Astrocyte (in vitro differentiated cells and primary cell): Measurements from ENCODE around the gene PFKL. TPM values are rescaled to one million over a fixed set of nuclear protein-coding genes. Genes with fewer than 3 reads are reported as not detected.

ENCODE experiments used
- DNase-seq: peaks from one replicate; pipeline ENCODE4 v3.0.0-alpha.2; 2010; ENCODE audit warnings: low read depth
- FAIRE-seq: peaks from 2 replicates; lab custom pipeline; 2011; peaks lifted over from hg19 to GRCh38; lab: Jason Lieb, UNC
- H2AFZ ChIP-seq: 2 replicates; pipeline ENCODE4 v1.6.0; 2012; ENCODE audit warnings: low read depth, low read length, inconsistent platforms
- H3K27ac ChIP-seq: 2 replicates; pipeline ENCODE4 v1.5.1; 2011; ENCODE audit warnings: low read depth, low read length, inconsistent platforms
- H3K27me3 ChIP-seq: 2 replicates; pipeline ENCODE4 v1.6.0; 2011; ENCODE audit warnings: low read length, inconsistent platforms; ENCODE audit not compliant: insufficient read depth
- H3K36me3 ChIP-seq: 2 replicates; pipeline ENCODE4 v1.5.1; 2011; ENCODE audit warnings: low read length, inconsistent platforms; ENCODE audit not compliant: insufficient read depth
- H3K4me1 ChIP-seq: 2 replicates; pipeline ENCODE4 v1.5.1; 2011; ENCODE audit warnings: low read length, inconsistent platforms; ENCODE audit not compliant: insufficient read depth
- H3K4me2 ChIP-seq: 2 replicates; pipeline ENCODE4 v1.6.0; 2012; ENCODE audit warnings: low read length, inconsistent platforms
- H3K4me3 ChIP-seq: 2 replicates; pipeline ENCODE4 v1.5.1; 2011; ENCODE audit warnings: low read depth, mild to moderate bottlenecking, low read length, inconsistent platforms; ENCODE audit not compliant: insufficient read depth
- H3K79me2 ChIP-seq: 2 replicates; pipeline ENCODE4 v1.6.0; 2012; ENCODE audit warnings: mild to moderate bottlenecking, low read length, inconsistent platforms; ENCODE audit not compliant: insufficient read depth
- H3K9ac ChIP-seq: 2 replicates; pipeline ENCODE4 v1.6.0; 2012; ENCODE audit warnings: mild to moderate bottlenecking, low read length, inconsistent platforms
- H3K9me3 ChIP-seq: 2 replicates; pipeline ENCODE4 v1.5.1; 2012; ENCODE audit warnings: low read depth, mild to moderate bottlenecking, low read length, inconsistent platforms; ENCODE audit not compliant: insufficient read depth
- H4K20me1 ChIP-seq: 2 replicates; pipeline ENCODE4 v1.6.0; 2012; ENCODE audit warnings: low read length, inconsistent platforms; ENCODE audit not compliant: insufficient read depth
- H3K27ac Mint-ChIP-seq: one replicate; pipeline ENCODE4 v1.8.0; 2021; ENCODE audit warnings: mild to moderate bottlenecking, mixed read lengths; ENCODE audit not compliant: unreplicated experiment
- H3K27me3 Mint-ChIP-seq: one replicate; pipeline ENCODE4 v1.8.0; 2021; ENCODE audit warnings: low read depth, mixed read lengths; ENCODE audit not compliant: unreplicated experiment
- H3K36me3 Mint-ChIP-seq: one replicate; pipeline ENCODE4 v1.8.0; 2021; ENCODE audit warnings: low read depth, mixed read lengths; ENCODE audit not compliant: unreplicated experiment
- H3K4me1 Mint-ChIP-seq: one replicate; pipeline ENCODE4 v1.8.0; 2021; ENCODE audit warnings: low read depth, mixed read lengths; ENCODE audit not compliant: unreplicated experiment
- H3K4me3 Mint-ChIP-seq: one replicate; pipeline ENCODE4 v1.8.0; 2021; ENCODE audit warnings: mild to moderate bottlenecking, moderate library complexity, mixed read lengths; ENCODE audit not compliant: unreplicated experiment
- H3K9me3 Mint-ChIP-seq: one replicate; pipeline ENCODE4 v1.8.0; 2021; ENCODE audit warnings: mild to moderate bottlenecking, mixed read lengths; ENCODE audit not compliant: unreplicated experiment
- CTCF ChIP-seq: IDR thresholded peaks from 2 replicates; pipeline ENCODE4 v1.5.1; 2011; ENCODE audit warnings: low read depth, mild to moderate bottlenecking, inconsistent platforms, low read length, moderate library complexity; ENCODE audit not compliant: insufficient read depth
- EZH2 ChIP-seq: IDR thresholded peaks from 2 replicates; pipeline ENCODE4 v1.6.1; 2012; ENCODE audit warnings: mild to moderate bottlenecking, low read length, inconsistent platforms; ENCODE audit not compliant: insufficient read depth
- total RNA-seq: library from RNA; stranded (reverse); gene quantifications from 2 replicates; pipeline ENCODE4 v1.2.1, GENCODE V29; 2021

The PFKL gene
- total RNA-seq, 1 donor from 2014 or later, result 109 TPM

GRCh38 chr21:44272284-44272858 is 27.5 kb upstream of the PFKL start:
- Histone ChIP-seq H4K20me1 (no peaks in the 10 kb centered on the region), H3K27ac (no peak overlapping the region), H3K9me3 (no peaks in the 10 kb centered on the region), H2AFZ (no peak overlapping the region), H3K4me2 (no peak overlapping the region), H3K4me1 (no peaks in the 10 kb centered on the region), H3K9ac (no peak overlapping the region), H3K79me2 (no peaks in the 10 kb centered on the region), H3K4me3 (no peak overlapping the region), H3K36me3 (no peaks in the 10 kb centered on the region), H3K27me3 (no peaks in the 10 kb centered on the region)
- no peak overlapping the region for H3K27ac Mint-ChIP-seq
- H3K27me3 Mint-ChIP-seq, result peaks cover 29% of the 10 kb centered on the region
- H3K9me3 Mint-ChIP-seq, result no peaks in the 10 kb centered on the region
- no peak for TF ChIP-seq CTCF
- no peak for TF ChIP-seq EZH2
- H3K36me3 Mint-ChIP-seq, result no peaks in the 10 kb centered on the region
- no peak for FAIRE-seq
- no peaks in the 10 kb centered on the region for H3K4me1 Mint-ChIP-seq
- H3K4me3 Mint-ChIP-seq, result no peak overlapping the region
- no peak for DNase-seq

DNA sequence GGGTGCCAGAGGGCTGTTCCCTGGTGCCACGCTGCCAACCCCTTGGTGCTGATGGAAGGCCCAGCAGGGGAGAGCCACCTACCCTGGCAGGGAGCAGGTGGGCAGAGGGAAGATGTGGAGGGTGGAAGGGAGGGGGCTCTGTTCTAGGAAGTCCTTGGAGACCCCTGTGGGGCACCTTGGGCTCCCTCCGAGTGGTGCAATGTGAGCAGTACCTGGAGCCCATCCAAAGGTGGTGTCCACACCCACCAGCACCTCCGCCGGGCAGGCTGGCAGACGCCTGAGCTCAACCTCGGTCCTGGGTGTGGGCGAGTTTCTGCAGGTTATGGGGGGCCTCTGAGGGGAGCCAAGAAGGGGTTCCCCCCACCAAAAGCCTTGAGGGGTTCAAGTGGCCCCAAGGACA is 26.8 kb upstream of the PFKL start:
- no peaks in the 10 kb centered on the region for H3K79me2 ChIP-seq
- no peaks in the 10 kb centered on the region for H3K9me3 ChIP-seq
- TF ChIP-seq CTCF (no peak), EZH2 (no peak)
- FAIRE-seq (no peak), DNase-seq (no peak)
- H3K36me3 ChIP-seq, result no peaks in the 10 kb centered on the region
- H4K20me1 ChIP-seq, result no peaks in the 10 kb centered on the region
- no peak overlapping the region for H3K4me2 ChIP-seq
- H2AFZ ChIP-seq, result no peak overlapping the region
- Mint-ChIP-seq H3K27ac (no peak overlapping the region), H3K36me3 (no peaks in the 10 kb centered on the region), H3K27me3 (peaks cover 27% of the 10 kb centered on the region), H3K9me3 (no peaks in the 10 kb centered on the region), H3K4me3 (no peak overlapping the region), H3K4me1 (no peaks in the 10 kb centered on the region)
- no peak overlapping the region for H3K4me3 ChIP-seq
- H3K27ac ChIP-seq, result no peak overlapping the region
- H3K27me3 ChIP-seq, result peaks cover 2% of the 10 kb centered on the region
- no peaks in the 10 kb centered on the region for H3K4me1 ChIP-seq
- no peak overlapping the region for H3K9ac ChIP-seq

DNA sequence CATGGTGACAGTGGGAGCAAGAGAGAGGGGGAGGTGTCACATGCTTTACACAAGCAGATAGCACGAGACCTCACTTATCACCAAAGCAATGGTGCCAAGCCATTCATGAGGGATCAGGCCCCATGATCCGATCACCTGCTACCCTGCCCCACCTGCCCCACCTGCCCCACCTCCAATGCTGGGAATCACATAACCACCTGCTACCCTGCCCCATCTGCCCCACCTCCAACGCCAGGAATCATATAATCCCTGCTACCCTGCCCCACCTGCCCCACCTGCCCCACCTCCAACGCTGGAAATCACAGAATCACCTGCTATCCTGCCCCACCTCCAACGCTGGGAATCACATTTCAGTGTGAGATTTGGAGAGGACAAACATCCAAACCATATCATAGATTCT is 24.8 kb upstream of the PFKL start:
- Histone ChIP-seq H3K4me3 (no peak overlapping the region), H3K4me1 (no peaks in the 10 kb centered on the region), H3K9me3 (no peaks in the 10 kb centered on the region), H3K27ac (no peak overlapping the region), H3K27me3 (peaks cover 2% of the 10 kb centered on the region), H3K9ac (no peak overlapping the region), H3K4me2 (no peak overlapping the region), H4K20me1 (no peaks in the 10 kb centered on the region), H3K36me3 (no peaks in the 10 kb centered on the region), H2AFZ (no peak overlapping the region), H3K79me2 (no peaks in the 10 kb centered on the region)
- no peak overlapping the region for H3K4me3 Mint-ChIP-seq
- DNase-seq (no peak), FAIRE-seq (no peak)
- H3K36me3 Mint-ChIP-seq, result no peaks in the 10 kb centered on the region
- no peaks in the 10 kb centered on the region for H3K9me3 Mint-ChIP-seq
- no peaks in the 10 kb centered on the region for H3K4me1 Mint-ChIP-seq
- H3K27ac Mint-ChIP-seq, result no peak overlapping the region
- TF ChIP-seq CTCF, result no peak
- no peak for TF ChIP-seq EZH2
- H3K27me3 Mint-ChIP-seq, result peaks cover 20% of the 10 kb centered on the region
